ENCODE measurements around the gene GRIK4. TPM values are rescaled to one million over a fixed set of nuclear protein-coding genes. Genes with fewer than 3 reads are reported as not detected.

Gene GRIK4
- total RNA-seq, 2 experiments from 2014 or later, result 0.08 TPM; not detected in 1

- CTCF ChIA-PET, result no interaction called here
These were observed 366.3 kb downstream of the GRIK4 start for GRCh38 chr11:120877746-120878365.

GRCh38 chr11:120878781-120879180, 367.2 kb downstream of the GRIK4 start:
- ChIA-PET CTCF (interaction anchor here (0.6 kb wide), 1 partner anchor 129 kb away, joined by 3 read pairs; no protein-coding TSS in a partner anchor), POLR2A (no interaction called here)

More at GRCh38 chr11:120877746-120878365, 366.3 kb downstream of the GRIK4 start:
- POLR2A ChIA-PET, result no interaction called here

GRCh38 chr11:120880498-120881175, 369.1 kb downstream of the GRIK4 start:
- POLR2A ChIA-PET, result no interaction called here
- CTCF ChIA-PET, result no interaction called here

GRCh38 chr11:120881596-120881995, 370.0 kb downstream of the GRIK4 start:
- CTCF ChIA-PET, result no interaction called here
- POLR2A ChIA-PET, result no interaction called here

- ChIA-PET POLR2A (no interaction called here), CTCF (no interaction called here)
These were observed 370.6 kb downstream of the GRIK4 start for GRCh38 chr11:120882175-120882574.

GRCh38 chr11:120883404-120884080, 372.0 kb downstream of the GRIK4 start:
- POLR2A ChIA-PET, result no interaction called here
- CTCF ChIA-PET, result no interaction called here

GRCh38 chr11:120884154-120885020, 372.8 kb downstream of the GRIK4 start:
- CTCF ChIA-PET, result no interaction called here
- POLR2A ChIA-PET, result no interaction called here

- CTCF ChIA-PET, result no interaction called here
- POLR2A ChIA-PET, result no interaction called here
These were observed 379.2 kb downstream of the GRIK4 start for GRCh38 chr11:120890609-120891320.

- CTCF ChIA-PET, result interaction anchor here (0.7 kb wide), 1 partner anchor 469 kb away, joined by 3 read pairs; no protein-coding TSS in a partner anchor
- POLR2A ChIA-PET, result no interaction called here
These were observed 382.1 kb downstream of the GRIK4 start for GRCh38 chr11:120893440-120894201.

- POLR2A ChIA-PET, result no interaction called here
- CTCF ChIA-PET, result interaction anchor here (0.7 kb wide), 1 partner anchor 470 kb away, joined by 3 read pairs; no protein-coding TSS in a partner anchor
These were observed 382.8 kb downstream of the GRIK4 start for GRCh38 chr11:120894202-120894985.

- ChIA-PET POLR2A (no interaction called here), CTCF (no interaction called here)
These were observed 385.1 kb downstream of the GRIK4 start for GRCh38 chr11:120896687-120897086.

GRCh38 chr11:120898568-120898967, 387.0 kb downstream of the GRIK4 start:
- CTCF ChIA-PET, result no interaction called here
- POLR2A ChIA-PET, result no interaction called here

- POLR2A ChIA-PET, result no interaction called here
- CTCF ChIA-PET, result no interaction called here
These were observed 388.2 kb downstream of the GRIK4 start for GRCh38 chr11:120899720-120900119.

GRCh38 chr11:120900643-120901042, 389.1 kb downstream of the GRIK4 start:
- CTCF ChIA-PET, result no interaction called here
- POLR2A ChIA-PET, result no interaction called here

GRCh38 chr11:120903686-120904085, 392.1 kb downstream of the GRIK4 start:
- CTCF ChIA-PET, result interaction anchor here (0.9 kb wide), 1 partner anchor 9 kb away, joined by 3 read pairs; no protein-coding TSS in a partner anchor
- POLR2A ChIA-PET, result no interaction called here

GRCh38 chr11:120904116-120904515, 392.6 kb downstream of the GRIK4 start:
- POLR2A ChIA-PET, result no interaction called here
- CTCF ChIA-PET, result interaction anchor here (0.9 kb wide), 1 partner anchor 9 kb away, joined by 3 read pairs; no protein-coding TSS in a partner anchor

GRCh38 chr11:120906766-120907165, 395.2 kb downstream of the GRIK4 start:
- ChIA-PET POLR2A (no interaction called here), CTCF (no interaction called here)

- ChIA-PET CTCF (no interaction called here), POLR2A (no interaction called here)
These were observed 396.4 kb downstream of the GRIK4 start for GRCh38 chr11:120907971-120908370.
